Stimulated activated CD4-positive, alpha-beta T cell treated with anti-CD3 and anti-CD28 coated beads, TNF-alpha, amount 100 ng/mL, for 1 hour (primary cell): Measurements from ENCODE around the gene ATP2A3.

Experiments used
- DNase-seq, 3 donors: peaks; one replicate each; pipeline ENCODE4 v3.0.0-alpha.2; 2020; ENCODE audit warnings: low read depth in 3 of 3, low spot score in 1 of 3

Gene ATP2A3

DNA sequence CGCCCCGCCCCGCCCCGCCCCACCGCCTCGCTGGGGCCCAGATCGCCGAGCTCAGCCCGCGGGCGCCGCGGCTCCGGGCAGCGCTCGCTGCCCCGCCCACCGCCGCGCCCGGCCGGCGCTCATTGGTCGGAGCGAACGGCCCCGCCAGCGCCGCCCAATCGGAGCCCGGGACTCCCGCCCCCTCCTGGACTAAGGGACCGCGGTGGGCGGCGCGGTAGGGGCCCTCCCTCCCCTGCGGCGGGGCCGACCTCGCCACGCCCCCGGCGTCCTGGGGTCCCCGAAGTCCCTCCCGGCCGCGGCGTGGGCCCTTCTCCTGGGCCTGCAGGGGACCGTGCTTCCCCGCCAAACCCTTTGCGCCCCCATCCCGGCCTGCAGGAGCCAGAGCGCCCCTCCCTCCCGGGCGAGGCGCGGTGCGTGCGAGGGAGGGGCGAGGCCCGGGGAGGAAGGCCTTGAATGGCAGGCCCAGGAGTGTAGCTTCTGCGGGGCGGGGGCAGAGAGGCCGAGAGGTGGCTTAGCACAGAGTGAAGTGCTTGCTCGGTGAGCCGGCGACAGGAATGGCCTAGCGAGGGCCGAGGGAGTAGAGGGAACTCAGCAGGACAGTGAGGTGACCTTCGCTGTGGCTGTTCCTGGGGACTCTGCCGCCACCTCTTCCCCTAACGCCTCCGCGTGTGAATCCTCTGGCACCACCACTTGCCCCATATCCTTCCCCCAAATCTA is 71.1 kb downstream of the ATP2A3 start, which contains the start of gene CAMKK1:
Gene CAMKK1, minus strand, starts transcription at position 51 of the 717 bp plus-strand sequence. CDS start 7,366 bp downstream, outside the sequence.
- DNase-seq, result peak; percentile 62 to 79 (median 74)

DNA sequence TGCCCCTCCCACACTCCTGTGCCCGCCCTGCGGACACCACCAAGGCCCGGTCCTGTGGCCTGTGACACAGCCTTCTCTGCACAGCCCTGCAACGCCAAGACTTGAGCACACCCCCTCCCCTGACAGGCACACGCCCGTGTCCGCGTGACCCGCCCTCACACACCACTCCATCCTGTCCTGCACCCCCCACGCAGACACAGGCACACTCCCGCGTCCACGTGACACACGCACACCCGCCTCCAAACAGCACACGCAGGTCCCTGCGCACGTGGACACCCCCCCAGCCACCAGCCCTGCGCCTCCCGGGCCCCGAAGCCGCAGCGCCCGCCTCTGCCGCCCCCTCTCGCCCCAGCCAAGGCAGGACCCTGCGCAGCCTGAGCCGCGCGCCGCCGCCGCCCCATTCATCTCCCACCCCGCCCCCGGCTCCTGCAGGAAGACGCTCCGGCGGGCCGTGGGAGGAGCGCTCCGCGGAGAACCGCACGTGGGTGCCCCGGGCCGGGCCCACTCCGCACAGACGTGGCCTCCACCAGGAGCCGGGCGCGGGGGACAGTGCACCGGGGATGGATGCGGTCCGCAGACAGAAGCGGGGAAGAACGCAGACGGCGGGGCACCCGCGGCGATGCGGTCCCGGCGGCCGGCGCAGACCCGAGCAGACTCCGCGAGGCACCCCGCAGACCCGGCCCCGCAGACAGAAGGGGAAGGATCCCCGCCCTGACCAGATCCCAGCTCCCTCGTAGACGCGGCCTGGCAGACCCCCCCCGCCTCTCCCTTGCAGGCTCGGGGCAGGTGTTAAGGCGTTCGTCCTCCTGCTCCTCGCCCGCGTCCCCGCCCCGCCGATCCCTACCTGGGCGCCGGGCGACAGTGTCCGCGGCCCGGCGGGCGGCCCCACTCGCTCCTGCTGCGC is 71.9 kb downstream of the ATP2A3 start:
- peak; percentile 32 to 53 (median 45) for DNase-seq

DNA sequence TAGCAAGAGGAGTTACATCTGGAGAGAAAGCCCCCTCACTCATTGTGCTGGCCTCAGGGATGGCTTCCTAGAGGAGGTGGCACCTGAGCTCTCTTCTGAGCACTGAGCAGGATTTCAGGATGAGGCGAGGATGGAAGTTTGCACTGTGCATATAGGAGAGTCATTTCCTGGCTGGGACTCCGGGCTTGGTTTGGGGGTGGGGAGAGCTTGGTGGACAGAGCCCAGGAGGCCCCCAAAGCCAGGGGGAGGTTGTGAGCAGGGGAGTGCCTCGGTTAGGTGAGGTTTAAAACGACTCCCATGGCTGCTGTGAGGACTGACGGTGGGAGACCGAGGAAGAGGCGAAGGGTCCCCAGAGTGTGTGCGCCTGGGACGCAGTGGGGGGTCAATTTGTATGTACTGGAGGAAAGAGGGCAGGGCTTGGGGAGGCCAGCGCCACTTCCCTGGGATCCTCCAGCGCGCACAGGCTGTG is 72.6 kb downstream of the ATP2A3 start:
- no peak for DNase-seq

DNA sequence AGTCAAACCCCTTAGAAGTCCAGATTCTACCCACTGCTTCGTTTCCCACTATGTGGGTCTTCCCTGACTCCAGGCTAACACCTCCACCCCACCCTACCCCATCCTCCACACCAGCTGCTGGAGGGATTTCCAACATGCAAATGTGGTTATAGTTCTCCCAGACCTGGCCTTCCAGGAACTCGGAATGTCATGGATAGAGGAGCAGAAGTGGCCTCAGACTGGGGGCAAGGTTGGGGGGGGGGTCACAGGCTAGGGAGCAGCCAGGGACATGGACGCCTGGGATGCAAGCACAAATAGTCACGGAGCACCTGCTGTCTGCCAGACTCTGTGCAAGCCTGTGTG is 73.4 kb downstream of the ATP2A3 start:
- no peak for DNase-seq

DNA sequence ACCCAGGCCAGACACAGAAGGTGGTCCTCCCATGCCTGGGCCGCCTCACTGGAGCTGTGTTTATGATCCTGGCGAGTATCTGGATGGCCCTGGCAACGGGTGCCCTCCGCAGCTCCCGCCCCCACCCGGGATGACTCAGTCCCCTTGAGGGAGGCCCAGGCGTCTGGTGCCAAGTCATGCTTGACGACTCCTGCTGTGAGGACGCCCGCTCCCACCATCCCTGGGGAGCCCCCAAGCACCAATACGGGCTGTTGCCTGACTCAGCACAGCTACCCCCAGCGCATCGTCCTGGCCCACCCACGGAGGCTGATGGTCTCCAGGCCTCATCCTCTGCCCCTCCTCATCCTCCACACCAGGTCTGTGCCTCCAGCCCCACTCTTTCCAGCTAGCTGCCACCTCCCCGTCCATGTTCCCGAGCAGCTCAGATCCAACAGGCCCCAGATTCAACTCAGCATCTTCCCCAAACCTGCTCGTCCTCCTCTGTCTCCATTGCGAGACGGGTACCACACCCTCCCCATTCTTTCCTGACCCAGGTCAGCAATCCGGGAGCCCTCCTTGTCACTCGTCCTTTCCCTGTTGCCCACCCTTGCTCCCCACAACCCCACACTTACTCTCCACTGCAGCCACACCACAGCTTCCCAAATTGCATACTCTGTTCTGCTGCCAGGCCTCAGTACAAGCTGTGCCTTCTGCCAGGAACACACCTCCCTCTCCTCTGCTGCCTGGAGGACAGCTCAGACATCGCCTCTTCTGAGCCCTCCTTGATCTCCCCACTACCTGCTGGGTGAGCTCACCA is 74.0 kb downstream of the ATP2A3 start:
- peak in 1 of 3 donors; percentile 16 for DNase-seq

DNA sequence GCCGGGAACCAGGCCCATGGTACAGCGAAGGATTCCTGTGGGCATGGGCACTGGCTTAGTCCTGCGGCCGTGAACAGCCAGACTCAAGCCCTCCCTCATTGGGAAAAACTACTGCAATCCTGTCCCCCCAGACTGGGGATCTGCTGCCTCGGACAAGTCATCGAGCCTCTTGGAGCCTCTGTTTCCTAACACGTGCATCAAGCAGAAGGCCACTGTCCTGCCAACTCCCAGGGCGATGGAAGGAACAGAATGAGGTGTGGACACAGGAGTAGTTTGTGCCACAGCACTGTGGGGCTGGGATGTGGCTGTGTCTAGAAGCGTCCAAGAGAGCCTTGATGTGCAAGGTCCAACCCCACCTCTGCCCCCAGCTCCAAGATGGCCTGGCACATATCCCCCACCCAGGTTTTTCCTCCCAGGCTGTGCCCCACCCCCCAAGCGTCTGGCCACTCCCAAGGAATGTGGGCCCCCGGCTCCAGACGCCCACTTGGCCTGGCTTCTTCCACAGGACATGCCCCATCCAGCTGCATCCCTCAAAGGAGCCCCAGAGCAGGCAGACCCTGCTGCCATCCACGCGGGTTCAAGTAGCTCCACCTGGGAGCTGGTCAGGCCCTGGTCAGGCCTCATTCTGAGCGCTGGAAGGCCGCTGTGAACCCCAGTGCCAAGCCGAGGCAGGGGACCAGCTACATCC is 74.8 kb downstream of the ATP2A3 start:
- no peak for DNase-seq

DNA sequence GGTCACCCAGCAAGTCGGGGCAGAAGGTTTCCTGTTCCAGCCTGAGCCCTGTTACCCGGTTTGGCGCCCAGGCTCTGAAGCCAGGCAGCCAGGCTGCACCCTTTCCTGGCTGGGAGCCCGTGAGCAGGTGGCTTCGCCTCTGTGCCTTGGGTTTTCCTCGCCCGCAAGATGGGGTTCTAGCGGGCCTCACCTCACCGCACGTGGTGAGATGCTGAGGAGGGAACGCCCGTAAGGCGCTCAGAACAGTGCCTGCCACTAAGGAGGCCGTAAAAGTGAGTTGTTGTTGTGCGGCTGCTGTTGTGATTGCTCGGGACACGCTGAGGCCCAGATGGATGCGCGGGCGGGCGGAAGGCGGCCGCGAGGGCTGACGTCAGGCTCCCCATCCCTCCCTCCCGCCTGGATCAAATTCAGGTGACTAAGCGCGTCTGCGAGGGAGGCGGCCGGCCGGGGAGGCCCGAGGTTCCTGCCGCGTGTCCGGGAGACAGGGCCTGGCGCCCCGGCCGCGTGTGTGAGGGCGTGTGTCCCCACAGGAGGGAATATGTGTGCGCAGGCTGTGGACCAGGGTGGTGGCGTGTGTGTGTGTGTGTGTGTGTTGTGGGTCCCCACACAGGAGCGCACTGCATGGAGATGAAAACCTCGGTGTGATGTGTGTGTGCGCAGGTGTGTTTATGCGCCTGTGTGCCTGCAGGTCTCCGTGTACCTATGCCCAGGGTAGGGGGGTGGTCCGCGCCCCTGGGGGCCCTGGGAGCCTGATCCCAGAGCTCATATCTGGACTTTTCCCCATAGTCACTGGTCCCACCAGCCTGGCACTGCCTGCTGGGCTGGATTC is 75.7 kb downstream of the ATP2A3 start:
- no peak for DNase-seq

DNA sequence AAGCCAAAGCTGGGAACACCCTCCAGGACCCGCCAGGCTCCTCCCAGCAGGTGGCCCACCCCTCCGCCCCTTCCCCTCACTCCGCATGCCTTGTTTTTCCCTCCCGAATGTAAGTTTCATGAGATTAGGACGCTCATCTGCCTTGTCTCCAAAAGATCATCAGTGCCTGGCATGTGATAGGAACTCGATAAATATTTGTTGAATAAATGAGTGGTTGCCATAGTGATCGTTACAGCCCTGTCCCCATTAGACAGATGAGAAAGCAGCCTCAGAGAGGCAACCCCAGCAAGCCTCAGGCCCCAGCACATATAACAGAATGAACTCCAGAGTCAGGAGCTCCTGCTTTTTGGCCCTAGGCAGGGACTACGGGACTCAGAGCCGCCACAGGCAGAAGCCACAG is 76.4 kb downstream of the ATP2A3 start:
- no peak for DNase-seq

DNA sequence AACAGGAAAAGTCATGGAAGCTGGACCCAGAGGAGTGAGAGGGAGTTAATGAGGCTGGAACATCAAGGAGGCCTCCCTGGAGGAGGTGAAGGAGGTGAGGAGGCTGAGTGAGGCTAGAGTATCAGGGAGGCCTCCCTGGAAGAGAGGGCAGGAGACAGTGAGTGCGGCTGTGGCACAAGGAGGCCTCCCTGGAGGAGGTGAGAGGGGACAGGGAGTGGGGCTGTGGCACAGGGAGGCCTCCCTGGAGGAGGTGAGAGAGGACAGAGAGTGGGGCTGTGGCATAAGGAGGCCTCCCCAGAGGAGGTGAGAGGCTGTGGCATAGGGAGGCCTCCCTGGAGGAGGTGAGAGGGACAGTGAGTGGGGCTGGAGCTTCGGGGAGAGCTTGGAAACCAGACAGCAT is 76.8 kb downstream of the ATP2A3 start:
- no peak for DNase-seq

DNA sequence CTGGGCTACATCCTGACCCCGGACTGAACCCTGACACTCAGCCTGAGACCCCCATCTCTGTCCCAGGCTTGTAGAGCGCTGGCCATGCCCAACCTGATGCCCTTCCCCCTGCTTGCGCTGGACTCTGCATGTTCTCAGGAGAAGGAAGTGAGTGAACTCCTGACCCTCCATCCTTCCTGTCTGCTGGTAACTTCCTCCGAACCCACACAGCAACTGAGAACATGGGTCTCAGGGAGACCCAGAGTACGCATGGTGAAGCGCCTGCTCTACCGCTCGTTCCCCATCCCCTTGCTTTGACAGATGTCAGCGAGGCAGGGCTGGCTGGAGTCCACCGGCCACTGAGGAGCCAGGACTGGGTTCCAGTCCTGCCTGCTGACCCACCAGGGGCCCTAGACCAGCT is 77.5 kb downstream of the ATP2A3 start:
- no peak for DNase-seq

DNA sequence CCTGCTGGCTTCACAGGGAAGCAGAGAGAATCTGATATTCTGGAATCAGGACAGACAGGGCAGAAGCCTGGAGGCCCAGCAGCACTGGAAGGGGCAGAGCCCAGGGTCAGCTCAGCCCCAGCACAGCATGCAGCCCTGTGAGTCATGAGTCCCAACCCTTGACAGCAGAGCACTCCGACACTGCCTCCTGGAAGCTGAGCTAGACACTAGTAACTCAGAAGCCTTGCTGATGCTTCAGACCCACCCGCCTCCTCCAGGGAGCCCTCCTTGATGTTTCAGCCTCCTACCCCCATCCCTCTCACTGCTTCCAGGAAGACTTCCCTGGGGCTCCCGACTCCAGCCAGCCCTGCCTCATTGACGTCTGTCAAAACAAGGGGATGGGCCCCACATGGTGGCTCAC is 78.3 kb downstream of the ATP2A3 start:
- no peak for DNase-seq

DNA sequence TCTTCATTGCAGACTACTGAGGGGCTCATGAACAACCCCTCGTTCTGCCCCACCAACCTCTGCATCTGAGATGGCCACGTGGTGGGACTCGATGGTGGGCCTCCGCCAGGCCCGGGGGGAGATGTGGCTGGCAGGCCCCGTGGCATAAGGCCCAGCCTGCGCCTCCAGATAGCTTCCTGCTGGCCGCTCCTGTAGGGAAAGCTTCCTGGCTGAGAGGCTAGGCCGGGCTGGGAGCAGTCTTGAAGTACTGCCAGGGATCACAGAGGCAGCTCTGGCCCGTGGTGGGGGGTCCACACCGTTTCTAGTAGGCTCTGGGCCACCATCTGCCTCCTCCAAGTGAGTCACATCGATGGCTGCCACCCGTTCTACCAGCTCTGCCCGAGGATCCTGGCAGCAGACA is 79.0 kb downstream of the ATP2A3 start:
- no peak for DNase-seq

DNA sequence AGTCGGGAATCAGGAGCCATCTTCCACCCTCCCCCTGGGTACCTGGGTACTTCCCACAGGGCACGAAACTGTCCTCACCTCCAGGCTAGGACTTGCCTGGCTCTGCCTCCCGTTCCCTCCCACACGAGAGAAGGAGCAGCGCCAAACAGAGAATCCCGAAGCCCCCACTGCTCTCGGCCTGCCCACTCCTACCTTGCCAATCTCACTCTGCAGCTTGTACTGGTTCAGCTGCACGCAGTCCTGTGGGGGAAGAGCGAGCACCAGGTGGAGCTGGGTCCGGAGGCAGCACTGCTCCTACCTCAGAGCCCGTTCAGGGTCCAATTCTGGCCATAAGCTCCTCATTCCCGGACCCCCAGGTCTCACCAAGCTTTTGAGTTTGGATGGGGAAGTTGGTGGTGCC is 80.0 kb downstream of the ATP2A3 start:
- no peak for DNase-seq

DNA sequence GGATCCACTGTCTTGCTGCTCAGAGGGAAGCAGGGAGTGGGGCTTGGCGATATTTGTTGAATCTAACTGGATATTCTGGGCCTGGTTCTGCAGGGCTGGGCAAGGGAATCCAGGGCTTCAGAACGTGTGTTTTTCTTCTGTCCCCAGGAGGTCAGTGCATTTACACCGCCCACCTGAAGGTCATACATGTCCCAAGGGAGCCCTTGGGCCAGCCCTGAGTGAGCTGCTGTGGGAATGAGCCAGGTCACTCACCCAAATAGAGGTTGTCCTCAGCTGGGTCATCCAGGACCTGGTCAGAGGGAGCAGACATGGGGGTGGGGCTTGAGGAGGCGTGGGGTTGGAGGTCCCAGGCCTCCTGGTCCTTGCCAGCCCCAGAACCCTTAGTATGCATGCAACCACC is 82.0 kb downstream of the ATP2A3 start:
- no peak for DNase-seq

DNA sequence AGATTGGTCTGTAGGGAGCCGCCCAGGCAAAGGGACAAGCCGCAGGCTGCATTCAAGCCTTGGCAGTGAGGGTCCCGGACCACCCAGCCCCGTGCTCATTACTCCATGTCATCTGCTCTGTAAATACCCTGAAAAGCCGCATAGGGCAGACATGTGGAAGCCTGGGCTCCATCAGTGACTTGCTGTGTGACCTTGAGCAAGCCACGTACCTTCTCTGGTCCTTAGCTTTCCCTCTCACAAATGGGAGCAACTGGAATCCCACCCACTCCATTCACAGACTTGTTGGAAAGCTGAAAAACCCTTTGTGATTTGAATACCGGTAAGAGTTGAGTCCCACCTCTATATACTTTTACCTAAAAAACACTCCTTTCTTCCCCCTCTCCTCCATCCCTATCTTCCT is 83.3 kb downstream of the ATP2A3 start:
- no peak for DNase-seq

DNA sequence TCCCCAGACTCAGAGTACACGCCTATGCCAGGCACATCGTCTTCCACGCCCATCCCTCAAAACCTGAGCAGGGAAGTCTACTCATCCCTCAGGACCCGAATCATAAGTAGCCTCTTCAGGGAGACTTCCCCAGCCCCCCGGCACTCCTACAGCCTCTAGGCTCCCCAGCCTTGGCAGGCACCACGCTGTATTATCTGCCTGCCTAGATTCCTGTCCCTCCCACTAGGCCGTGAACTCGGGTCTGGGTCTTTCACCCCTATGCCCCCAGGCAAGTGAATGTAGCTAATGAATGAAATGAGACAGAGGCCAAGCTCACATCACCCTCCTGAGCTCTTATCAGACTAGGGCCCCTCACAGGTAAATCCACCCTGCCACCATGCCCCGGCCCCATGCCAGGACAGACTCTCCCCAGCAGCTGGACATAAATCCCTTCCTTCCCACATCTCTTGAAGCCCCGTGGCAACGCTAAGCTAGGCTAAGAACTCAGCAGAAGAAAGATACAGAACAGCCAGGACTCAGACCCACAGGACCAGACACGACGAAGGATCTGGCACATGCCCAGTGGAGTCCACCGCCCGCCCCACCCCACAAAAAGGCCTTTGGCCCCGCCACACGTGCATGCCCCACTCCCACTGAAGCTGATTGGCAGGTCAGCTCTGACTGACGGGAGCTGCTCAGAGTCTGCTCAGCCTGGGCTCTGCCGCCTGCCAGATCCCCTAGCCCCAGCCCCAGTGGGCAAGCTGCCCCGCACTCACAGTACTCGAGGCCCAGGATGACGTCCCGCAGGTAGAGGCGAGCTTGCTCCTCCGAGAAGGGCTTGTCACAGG is 84.4 kb downstream of the ATP2A3 start:
- no peak for DNase-seq

DNA sequence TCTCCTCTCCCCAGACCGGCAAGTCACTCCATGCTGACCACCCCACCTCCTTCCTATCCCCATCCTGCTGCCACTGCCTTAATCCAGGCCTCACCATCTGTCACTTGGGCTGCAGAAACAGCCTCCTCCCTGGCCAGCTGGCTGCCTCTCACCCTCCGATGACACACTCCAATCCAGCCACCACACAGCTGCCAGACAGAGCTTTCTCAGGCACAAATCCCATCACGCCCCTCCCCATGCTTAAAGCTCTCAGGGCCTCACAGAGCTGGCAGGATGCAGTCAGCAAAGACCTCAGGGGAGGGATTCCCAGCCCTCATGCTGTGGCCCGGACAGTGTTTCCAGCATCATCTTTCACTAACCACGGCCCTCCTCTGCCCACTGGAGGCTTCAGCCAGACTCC is 85.1 kb downstream of the ATP2A3 start:
- DNase-seq, result no peak

DNA sequence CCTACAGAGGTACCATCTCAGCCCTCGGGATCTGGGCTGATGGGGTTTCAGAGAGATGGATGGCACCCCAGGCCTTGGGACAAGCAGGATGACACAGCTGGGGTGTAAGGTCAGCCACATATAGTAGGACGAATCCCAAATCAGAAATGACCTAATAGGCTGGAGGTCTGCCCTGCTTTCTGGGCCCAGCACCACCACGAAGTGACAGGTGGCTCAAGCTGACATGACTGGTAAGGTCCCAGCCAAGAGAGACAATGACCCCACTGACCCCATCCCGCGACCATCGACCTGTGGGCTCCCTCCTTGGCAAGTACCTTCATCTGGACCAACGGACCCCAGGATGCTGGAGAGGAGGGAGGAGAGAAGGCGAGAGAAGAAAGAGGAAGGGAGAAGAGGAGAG is 87.0 kb downstream of the ATP2A3 start:
- no peak for DNase-seq

DNA sequence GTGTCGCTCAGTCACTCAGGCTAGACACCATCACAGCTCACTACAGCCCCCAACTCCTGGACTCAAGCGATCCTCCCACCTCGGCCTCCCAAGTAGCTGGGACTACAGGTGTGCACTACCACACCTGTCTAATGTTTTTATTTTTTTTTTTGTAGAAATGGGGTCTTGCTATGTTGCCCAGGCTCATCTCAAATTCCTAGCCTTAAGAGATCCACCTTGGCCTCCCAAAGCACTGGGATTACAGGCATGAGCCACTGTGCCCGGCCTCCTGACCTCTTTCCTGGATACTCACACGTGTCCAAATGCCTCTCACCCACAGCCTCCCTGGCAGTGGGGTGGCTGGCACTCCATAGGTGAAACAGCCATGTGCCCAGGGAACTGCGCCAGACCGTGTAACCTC is 88.9 kb downstream of the ATP2A3 start:
- DNase-seq, result no peak
